ENCODE measurements around the gene KLHL29.
"Not testable (repeated sequence)": the region's sequence is repeated elsewhere in the genome, so short reads cannot be mapped to it uniquely, and the experiment has no call there.

Gene KLHL29

GRCh38 chr2:23346029-23346428 is 39.0 kb upstream of the KLHL29 start:
- H3K9me3 ChIP-seq (ENCODE audit: insufficient read depth, low read depth, low read length) = no peaks in the 10 kb centered on the region
- no peak overlapping the region for H2AFZ ChIP-seq (ENCODE audit: low read length)
- H4K20me1 ChIP-seq (ENCODE audit: insufficient read depth, low read length, poor library complexity, severe bottlenecking) = no peaks in the 10 kb centered on the region
- H3K9ac ChIP-seq (ENCODE audit: low read depth, low read length, poor library complexity, severe bottlenecking) = no peak overlapping the region
- H3K4me2 ChIP-seq (ENCODE audit: low read depth, low read length, poor library complexity, severe bottlenecking) = no peak overlapping the region
- TF ChIP-seq EZH2phosphoT487 (IDR thresholded peaks at IDR 0.05; ENCODE audit: borderline replicate concordance) (no peak), CTCF (conservative IDR thresholded peaks at IDR 0.05; ENCODE audit: low read length) (no peak)
- no peaks in the 10 kb centered on the region for H3K79me2 ChIP-seq (ENCODE audit: insufficient read depth, low read length)
- H3K36me3 ChIP-seq (ENCODE audit: insufficient read depth, low read length) = no peaks in the 10 kb centered on the region
- no peaks in the 10 kb centered on the region for H3K9me2 ChIP-seq (replicated peaks; ENCODE audit: low read depth, low read length)
- H3K4me1 ChIP-seq (ENCODE audit: insufficient read depth, low read length, poor library complexity, severe bottlenecking) = no peaks in the 10 kb centered on the region
- H3K4me3 ChIP-seq (ENCODE audit: low read length, poor library complexity, severe bottlenecking) = no peak overlapping the region
- no peaks in the 10 kb centered on the region for H3F3A ChIP-seq (ENCODE audit: low read depth)
- H3K27me3 ChIP-seq (ENCODE audit: insufficient read depth, low read length, poor library complexity, severe bottlenecking) = no peaks in the 10 kb centered on the region

GRCh38 chr2:23346781-23347180 is 38.2 kb upstream of the KLHL29 start:
- H3K9me2 ChIP-seq (replicated peaks; ENCODE audit: low read depth, low read length) = no peaks in the 10 kb centered on the region
- no peaks in the 10 kb centered on the region for H3F3A ChIP-seq (ENCODE audit: low read depth)
- no peaks in the 10 kb centered on the region for H3K36me3 ChIP-seq (ENCODE audit: insufficient read depth, low read length)
- no peak overlapping the region for H3K9ac ChIP-seq (ENCODE audit: low read depth, low read length, poor library complexity, severe bottlenecking)
- no peaks in the 10 kb centered on the region for H3K9me3 ChIP-seq (ENCODE audit: insufficient read depth, low read depth, low read length)
- H3K4me1 ChIP-seq (ENCODE audit: insufficient read depth, low read length, poor library complexity, severe bottlenecking) = no peaks in the 10 kb centered on the region
- H3K4me2 ChIP-seq (ENCODE audit: low read depth, low read length, poor library complexity, severe bottlenecking) = no peak overlapping the region
- no peaks in the 10 kb centered on the region for H4K20me1 ChIP-seq (ENCODE audit: insufficient read depth, low read length, poor library complexity, severe bottlenecking)
- TF ChIP-seq EZH2phosphoT487 (IDR thresholded peaks at IDR 0.05; ENCODE audit: borderline replicate concordance) (no peak), CTCF (conservative IDR thresholded peaks at IDR 0.05; ENCODE audit: low read length) (no peak)
- no peak overlapping the region for H3K4me3 ChIP-seq (ENCODE audit: low read length, poor library complexity, severe bottlenecking)
- H2AFZ ChIP-seq (ENCODE audit: low read length) = no peak overlapping the region
- no peaks in the 10 kb centered on the region for H3K27me3 ChIP-seq (ENCODE audit: insufficient read depth, low read length, poor library complexity, severe bottlenecking)
- H3K79me2 ChIP-seq (ENCODE audit: insufficient read depth, low read length) = no peaks in the 10 kb centered on the region

GRCh38 chr2:23347471-23348092 is 37.4 kb upstream of the KLHL29 start:
- Histone ChIP-seq H3K36me3 (ENCODE audit: insufficient read depth, low read length) (no peaks in the 10 kb centered on the region), H3K9me2 (replicated peaks; ENCODE audit: low read depth, low read length) (no peaks in the 10 kb centered on the region), H3K4me1 (ENCODE audit: insufficient read depth, low read length, poor library complexity, severe bottlenecking) (no peaks in the 10 kb centered on the region), H3K4me3 (ENCODE audit: low read length, poor library complexity, severe bottlenecking) (no peak overlapping the region), H3K4me2 (ENCODE audit: low read depth, low read length, poor library complexity, severe bottlenecking) (no peak overlapping the region), H2AFZ (ENCODE audit: low read length) (no peak overlapping the region), H3K9me3 (ENCODE audit: insufficient read depth, low read depth, low read length) (no peaks in the 10 kb centered on the region), H3K9ac (ENCODE audit: low read depth, low read length, poor library complexity, severe bottlenecking) (no peak overlapping the region), H3K79me2 (ENCODE audit: insufficient read depth, low read length) (no peaks in the 10 kb centered on the region), H3F3A (ENCODE audit: low read depth) (no peaks in the 10 kb centered on the region), H3K27me3 (ENCODE audit: insufficient read depth, low read length, poor library complexity, severe bottlenecking) (no peaks in the 10 kb centered on the region), H4K20me1 (ENCODE audit: insufficient read depth, low read length, poor library complexity, severe bottlenecking) (no peaks in the 10 kb centered on the region)
- no peak for TF ChIP-seq CTCF (conservative IDR thresholded peaks at IDR 0.05; ENCODE audit: low read length)
- TF ChIP-seq EZH2phosphoT487 (IDR thresholded peaks at IDR 0.05; ENCODE audit: borderline replicate concordance) = no peak

GRCh38 chr2:23348093-23348481 is 36.9 kb upstream of the KLHL29 start:
- H3K4me1 ChIP-seq (ENCODE audit: insufficient read depth, low read length, poor library complexity, severe bottlenecking); H2AFZ ChIP-seq (ENCODE audit: low read length); H3F3A ChIP-seq (ENCODE audit: low read depth); H3K4me3 ChIP-seq (ENCODE audit: low read length, poor library complexity, severe bottlenecking); H3K79me2 ChIP-seq (ENCODE audit: insufficient read depth, low read length); H4K20me1 ChIP-seq (ENCODE audit: insufficient read depth, low read length, poor library complexity, severe bottlenecking); H3K27me3 ChIP-seq (ENCODE audit: insufficient read depth, low read length, poor library complexity, severe bottlenecking); H3K9me2 ChIP-seq (replicated peaks; ENCODE audit: low read depth, low read length); H3K9ac ChIP-seq (ENCODE audit: low read depth, low read length, poor library complexity, severe bottlenecking); H3K9me3 ChIP-seq (ENCODE audit: insufficient read depth, low read depth, low read length); H3K4me2 ChIP-seq (ENCODE audit: low read depth, low read length, poor library complexity, severe bottlenecking); H3K36me3 ChIP-seq (ENCODE audit: insufficient read depth, low read length): not testable (repeated sequence)

Data from Loucy (cell line).